Liver (tissue), 3 donors: ENCODE measurements around the gene SLC25A38.
"Not testable (repeated sequence)": the region's sequence is repeated elsewhere in the genome, so short reads cannot be mapped to it uniquely, and the experiment has no call there.

Experiments
- JUND ChIP-seq, 2 donors: IDR thresholded peaks; 2 replicates each; pipeline ENCODE4 v1.6.1; 2016; ENCODE audit warnings: antibody characterized with exemption in 2 of 2
- RAD21 ChIP-seq, 2 donors: IDR thresholded peaks; 2 replicates each; pipeline ENCODE4 v1.6.1; 2016; ENCODE audit warnings: antibody characterized with exemption in 2 of 2, mild to moderate bottlenecking in 2 of 2
- TAF1 ChIP-seq: conservative IDR thresholded peaks from 2 replicates; pipeline ENCODE4 v1.6.1; 2016; ENCODE audit warnings: antibody characterized with exemption, mild to moderate bottlenecking
- TF ChIP-seq, protein P1 (sequence below): fragments of 150-350 bp; IDR thresholded peaks from 2 replicates; pipeline ENCODE4 v1.5.1; 2017; ENCODE audit warnings: improper control_type of control experiment, low read depth, low read length; ENCODE audit not compliant: missing input control
- TF ChIP-seq, protein P2 (sequence below): IDR thresholded peaks from 2 replicates; pipeline ENCODE4 v1.6.1; 2016; ENCODE audit warnings: antibody characterized with exemption, mild to moderate bottlenecking
- donor health status: healthy.
- donor health status: healthy.

DNA sequence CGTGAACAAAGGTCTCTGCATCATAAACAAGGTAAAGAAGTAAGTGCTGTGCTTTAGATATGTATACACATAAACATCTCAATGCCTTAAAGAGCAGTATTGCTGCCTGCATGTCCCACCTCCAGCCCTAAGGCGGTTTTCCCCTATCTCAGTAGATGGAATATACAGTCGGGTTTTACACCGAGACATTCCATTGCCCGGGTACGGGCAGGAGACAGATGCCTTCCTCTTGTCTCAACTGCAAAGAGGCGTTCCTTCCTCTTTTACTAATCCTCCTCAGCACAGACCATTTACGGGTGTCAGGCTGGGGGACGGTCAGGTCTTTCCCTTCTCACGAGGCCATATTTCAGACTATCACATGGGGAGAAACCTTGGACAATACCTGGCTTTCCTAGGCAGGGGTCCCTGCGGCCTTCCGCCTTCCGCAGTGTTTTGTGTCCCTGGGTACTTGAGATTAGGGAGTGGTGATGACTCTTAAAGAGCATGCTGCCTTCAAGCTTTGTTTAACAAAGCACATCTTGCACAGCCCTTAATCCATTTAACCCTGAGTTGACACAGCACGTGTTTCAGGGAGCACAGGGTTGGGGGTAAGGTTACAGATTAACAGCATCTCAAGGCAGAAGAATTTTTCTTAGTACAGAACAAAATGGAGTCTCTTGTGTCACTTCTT is 35.5 kb downstream of the SLC25A38 start:
- TF ChIP-seq, protein P1, sequence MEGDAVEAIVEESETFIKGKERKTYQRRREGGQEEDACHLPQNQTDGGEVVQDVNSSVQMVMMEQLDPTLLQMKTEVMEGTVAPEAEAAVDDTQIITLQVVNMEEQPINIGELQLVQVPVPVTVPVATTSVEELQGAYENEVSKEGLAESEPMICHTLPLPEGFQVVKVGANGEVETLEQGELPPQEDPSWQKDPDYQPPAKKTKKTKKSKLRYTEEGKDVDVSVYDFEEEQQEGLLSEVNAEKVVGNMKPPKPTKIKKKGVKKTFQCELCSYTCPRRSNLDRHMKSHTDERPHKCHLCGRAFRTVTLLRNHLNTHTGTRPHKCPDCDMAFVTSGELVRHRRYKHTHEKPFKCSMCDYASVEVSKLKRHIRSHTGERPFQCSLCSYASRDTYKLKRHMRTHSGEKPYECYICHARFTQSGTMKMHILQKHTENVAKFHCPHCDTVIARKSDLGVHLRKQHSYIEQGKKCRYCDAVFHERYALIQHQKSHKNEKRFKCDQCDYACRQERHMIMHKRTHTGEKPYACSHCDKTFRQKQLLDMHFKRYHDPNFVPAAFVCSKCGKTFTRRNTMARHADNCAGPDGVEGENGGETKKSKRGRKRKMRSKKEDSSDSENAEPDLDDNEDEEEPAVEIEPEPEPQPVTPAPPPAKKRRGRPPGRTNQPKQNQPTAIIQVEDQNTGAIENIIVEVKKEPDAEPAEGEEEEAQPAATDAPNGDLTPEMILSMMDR = not testable (repeated sequence)
- TF ChIP-seq JUND (IDR thresholded peaks at IDR 0.05); RAD21 (IDR thresholded peaks at IDR 0.05); TAF1: not testable (repeated sequence)
- TF ChIP-seq, protein P2, sequence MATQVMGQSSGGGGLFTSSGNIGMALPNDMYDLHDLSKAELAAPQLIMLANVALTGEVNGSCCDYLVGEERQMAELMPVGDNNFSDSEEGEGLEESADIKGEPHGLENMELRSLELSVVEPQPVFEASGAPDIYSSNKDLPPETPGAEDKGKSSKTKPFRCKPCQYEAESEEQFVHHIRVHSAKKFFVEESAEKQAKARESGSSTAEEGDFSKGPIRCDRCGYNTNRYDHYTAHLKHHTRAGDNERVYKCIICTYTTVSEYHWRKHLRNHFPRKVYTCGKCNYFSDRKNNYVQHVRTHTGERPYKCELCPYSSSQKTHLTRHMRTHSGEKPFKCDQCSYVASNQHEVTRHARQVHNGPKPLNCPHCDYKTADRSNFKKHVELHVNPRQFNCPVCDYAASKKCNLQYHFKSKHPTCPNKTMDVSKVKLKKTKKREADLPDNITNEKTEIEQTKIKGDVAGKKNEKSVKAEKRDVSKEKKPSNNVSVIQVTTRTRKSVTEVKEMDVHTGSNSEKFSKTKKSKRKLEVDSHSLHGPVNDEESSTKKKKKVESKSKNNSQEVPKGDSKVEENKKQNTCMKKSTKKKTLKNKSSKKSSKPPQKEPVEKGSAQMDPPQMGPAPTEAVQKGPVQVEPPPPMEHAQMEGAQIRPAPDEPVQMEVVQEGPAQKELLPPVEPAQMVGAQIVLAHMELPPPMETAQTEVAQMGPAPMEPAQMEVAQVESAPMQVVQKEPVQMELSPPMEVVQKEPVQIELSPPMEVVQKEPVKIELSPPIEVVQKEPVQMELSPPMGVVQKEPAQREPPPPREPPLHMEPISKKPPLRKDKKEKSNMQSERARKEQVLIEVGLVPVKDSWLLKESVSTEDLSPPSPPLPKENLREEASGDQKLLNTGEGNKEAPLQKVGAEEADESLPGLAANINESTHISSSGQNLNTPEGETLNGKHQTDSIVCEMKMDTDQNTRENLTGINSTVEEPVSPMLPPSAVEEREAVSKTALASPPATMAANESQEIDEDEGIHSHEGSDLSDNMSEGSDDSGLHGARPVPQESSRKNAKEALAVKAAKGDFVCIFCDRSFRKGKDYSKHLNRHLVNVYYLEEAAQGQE = not testable (repeated sequence)
